ENCODE results near the gene U2SURP. TPM values are rescaled to one million over a fixed set of nuclear protein-coding genes. Genes with fewer than 3 reads are reported as not detected.
A peak's percentile ranks its signal among the peaks of the same experiment; 100 is the strongest.

Gene U2SURP
- total RNA-seq, 4 donors from 2014 or later, result 67.4 to 138 (median 78.8) TPM

DNA sequence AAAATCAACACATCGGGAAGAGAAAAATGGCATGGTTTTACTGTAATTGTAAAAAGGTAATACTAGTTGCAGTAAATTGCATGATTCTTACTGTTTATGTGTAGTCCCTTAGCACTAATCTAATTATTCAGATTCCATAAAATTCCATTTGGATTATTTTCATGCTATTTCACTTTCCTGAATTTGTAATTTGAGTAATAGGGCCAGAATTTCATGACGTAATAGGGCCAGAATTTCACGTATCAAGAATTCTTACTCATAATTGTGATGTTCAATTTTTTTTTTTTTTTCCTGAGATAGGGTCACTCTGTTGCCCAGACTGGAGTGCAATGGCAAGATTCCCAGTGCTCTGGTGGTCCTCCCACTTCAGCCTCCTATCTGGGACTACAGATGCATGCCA is 2.9 kb upstream of the U2SURP start:
- no peak overlapping the region for H3K4me3 ChIP-seq
- TF ChIP-seq POLR2A (IDR thresholded peaks at IDR 0.05), result no peak
- no peak for TF ChIP-seq CTCF (IDR thresholded peaks at IDR 0.05)

DNA sequence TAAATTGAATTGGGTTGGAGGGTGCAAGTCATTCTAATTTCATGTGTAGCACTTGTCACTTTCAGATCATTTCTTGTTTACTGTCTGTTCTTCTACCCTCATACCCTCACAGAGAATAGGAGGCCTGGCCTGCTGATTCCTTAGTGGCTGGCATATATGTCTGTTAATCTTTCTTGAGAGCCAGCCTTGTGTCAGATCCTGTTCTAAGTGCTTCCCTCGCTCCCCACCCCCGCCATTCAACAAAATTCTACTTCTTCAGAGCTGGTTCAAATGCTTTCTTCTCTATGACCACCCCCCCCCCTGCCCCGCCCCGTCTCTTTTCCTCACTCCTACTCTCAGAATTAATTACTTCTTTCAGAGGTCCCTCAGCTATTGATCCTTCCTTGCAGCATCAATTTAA is 1.5 kb upstream of the U2SURP start:
- H3K4me3 ChIP-seq, result no peak overlapping the region
- no peak for TF ChIP-seq CTCF (IDR thresholded peaks at IDR 0.05)
- no peak for TF ChIP-seq POLR2A (IDR thresholded peaks at IDR 0.05)

More for the DNA sequence above, 2.9 kb upstream of the U2SURP start:
- no peak for DNase-seq
- no peaks in the 10 kb centered on the region for H3K9me3 ChIP-seq
- no peak overlapping the region for H3K27ac ChIP-seq
- H3K27me3 ChIP-seq, result no peaks in the 10 kb centered on the region
- H3K36me3 ChIP-seq, result no peaks in the 10 kb centered on the region
- peaks cover 4 to 12% (median 4%) of the 10 kb centered on the region in 4 donors for H3K4me1 ChIP-seq

DNA sequence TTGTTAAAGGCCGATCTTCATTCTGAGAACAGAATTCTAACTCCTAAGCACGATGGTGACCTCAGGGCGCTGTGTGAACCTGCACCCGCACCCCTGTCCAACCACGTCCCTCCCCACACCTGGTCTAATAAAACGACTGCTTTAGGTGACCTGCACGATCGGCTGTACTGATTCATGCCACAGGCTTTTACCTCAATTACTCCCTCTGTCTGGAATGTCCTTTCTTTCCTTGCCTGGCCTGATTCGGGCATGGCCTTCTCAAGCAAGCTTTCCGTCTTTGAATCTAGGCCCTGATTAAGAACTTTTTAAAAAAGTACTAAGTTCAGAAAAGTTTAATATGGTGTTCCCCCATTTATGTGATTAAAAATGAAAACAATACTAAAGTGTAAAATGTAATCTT is 842 bp upstream of the U2SURP start:
- TF ChIP-seq POLR2A (IDR thresholded peaks at IDR 0.05) (no peak), CTCF (IDR thresholded peaks at IDR 0.05) (no peak)
- no peak for DNase-seq
- H3K4me1 ChIP-seq, result peaks cover 4 to 20% (median 5%) of the 10 kb centered on the region in 4 donors
- no peaks in the 10 kb centered on the region for H3K36me3 ChIP-seq
- H3K4me3 ChIP-seq, result peak overlapping the region; percentile 71 to 98 (median 72)
- H3K27ac ChIP-seq, result peak overlapping the region; percentile 80 to 94 (median 83)
- no peaks in the 10 kb centered on the region for H3K9me3 ChIP-seq
- H3K27me3 ChIP-seq, result no peaks in the 10 kb centered on the region

More for the DNA sequence above, 1.5 kb upstream of the U2SURP start:
- H3K27ac ChIP-seq, result no peak overlapping the region
- H3K4me1 ChIP-seq, result peaks cover 4 to 19% (median 5%) of the 10 kb centered on the region in 4 donors
- DNase-seq, result no peak
- no peaks in the 10 kb centered on the region for H3K36me3 ChIP-seq
- no peaks in the 10 kb centered on the region for H3K27me3 ChIP-seq
- H3K9me3 ChIP-seq, result no peaks in the 10 kb centered on the region

- Histone ChIP-seq H3K4me3 (peak overlapping the region; percentile 71 to 98 (median 72)), H3K36me3 (no peaks in the 10 kb centered on the region), H3K4me1 (peaks cover 4 to 20% (median 5%) of the 10 kb centered on the region in 4 donors), H3K9me3 (no peaks in the 10 kb centered on the region), H3K27ac (peak overlapping the region; percentile 80 to 94 (median 83)), H3K27me3 (no peaks in the 10 kb centered on the region)
- TF ChIP-seq POLR2A (IDR thresholded peaks at IDR 0.05), result no peak
- DNase-seq, result no peak
These were observed 369 bp upstream of the U2SURP start for GRCh38 chr3:143001034-143001368.

DNA sequence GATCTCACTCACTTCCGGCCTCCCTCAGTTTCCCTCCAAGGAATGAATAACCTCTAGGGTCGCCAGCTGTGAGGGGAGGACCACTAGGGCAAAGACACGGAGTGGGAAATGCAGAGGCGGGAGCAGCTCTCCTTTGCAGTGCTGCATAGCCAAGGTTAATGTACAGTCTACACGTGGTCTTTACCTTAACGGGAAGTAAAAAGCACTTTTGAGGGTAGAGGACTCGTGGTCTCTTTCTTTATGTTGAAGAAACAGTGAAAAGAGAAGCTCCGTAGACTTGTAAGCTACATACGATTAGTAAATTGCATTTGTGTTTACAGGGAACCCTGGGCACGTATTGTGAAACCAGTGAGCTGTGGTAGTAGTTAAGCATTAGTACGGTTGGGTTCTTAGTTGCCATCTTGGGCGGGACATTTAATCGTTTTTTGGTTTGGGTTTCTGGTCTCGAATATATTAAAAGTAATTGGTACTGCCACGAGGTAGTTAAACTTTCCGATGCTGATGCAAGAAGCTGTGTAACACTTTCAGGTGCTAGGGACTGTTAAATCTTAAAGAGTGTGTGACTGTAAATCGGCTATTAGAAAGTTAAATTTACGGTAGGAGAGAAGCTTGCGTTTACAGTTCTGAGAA is 828 bp downstream of the U2SURP start:
- Histone ChIP-seq H3K27me3 (no peaks in the 10 kb centered on the region), H3K4me3 (peak overlapping the region; percentile 71 to 98 (median 72)), H3K27ac (peak overlapping the region; percentile 80 to 94 (median 83)), H3K9me3 (no peaks in the 10 kb centered on the region), H3K4me1 (peaks cover 4 to 20% (median 5%) of the 10 kb centered on the region in 4 donors), H3K36me3 (no peaks in the 10 kb centered on the region)
- no peak for TF ChIP-seq CTCF (IDR thresholded peaks at IDR 0.05)
- no peak for TF ChIP-seq POLR2A (IDR thresholded peaks at IDR 0.05)
- DNase-seq, result no peak

DNA sequence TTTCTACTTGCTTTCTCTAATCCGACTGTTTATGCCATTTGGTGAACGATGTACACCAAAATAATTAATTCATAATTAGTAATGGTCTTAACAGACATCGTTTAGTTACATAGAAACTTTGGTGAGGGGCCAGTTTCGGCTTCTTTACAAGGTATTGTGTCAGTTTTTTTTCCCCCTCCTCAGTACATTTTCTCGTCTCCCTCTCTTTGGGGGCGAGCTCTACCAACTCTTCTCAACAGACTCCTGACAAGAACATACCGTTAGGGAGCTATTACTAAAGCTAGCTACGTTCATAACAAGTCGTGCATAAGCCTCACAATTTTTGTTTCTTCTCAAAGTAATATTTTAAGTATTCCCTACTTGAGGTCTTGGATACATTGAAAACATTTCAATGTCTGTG is 1.4 kb downstream of the U2SURP start:
- peak overlapping the region; percentile 71 to 98 (median 72) for H3K4me3 ChIP-seq
- H3K36me3 ChIP-seq, result no peaks in the 10 kb centered on the region
- peaks cover 4 to 20% (median 5%) of the 10 kb centered on the region in 4 donors for H3K4me1 ChIP-seq
- no peak overlapping the region for H3K27ac ChIP-seq
- H3K27me3 ChIP-seq, result no peaks in the 10 kb centered on the region
- no peak for DNase-seq
- no peak for TF ChIP-seq CTCF (IDR thresholded peaks at IDR 0.05)
- TF ChIP-seq POLR2A (IDR thresholded peaks at IDR 0.05), result no peak
- H3K9me3 ChIP-seq, result no peaks in the 10 kb centered on the region

Data from Peyer's patch (tissue), 4 donors.